Measurements from ENCODE around the gene HEXA. TPM values are rescaled to one million over a fixed set of nuclear protein-coding genes. Genes with fewer than 3 reads are reported as not detected.

The HEXA gene
- total RNA-seq, 1 donor from 2014 or later = 49.1 TPM

DNA sequence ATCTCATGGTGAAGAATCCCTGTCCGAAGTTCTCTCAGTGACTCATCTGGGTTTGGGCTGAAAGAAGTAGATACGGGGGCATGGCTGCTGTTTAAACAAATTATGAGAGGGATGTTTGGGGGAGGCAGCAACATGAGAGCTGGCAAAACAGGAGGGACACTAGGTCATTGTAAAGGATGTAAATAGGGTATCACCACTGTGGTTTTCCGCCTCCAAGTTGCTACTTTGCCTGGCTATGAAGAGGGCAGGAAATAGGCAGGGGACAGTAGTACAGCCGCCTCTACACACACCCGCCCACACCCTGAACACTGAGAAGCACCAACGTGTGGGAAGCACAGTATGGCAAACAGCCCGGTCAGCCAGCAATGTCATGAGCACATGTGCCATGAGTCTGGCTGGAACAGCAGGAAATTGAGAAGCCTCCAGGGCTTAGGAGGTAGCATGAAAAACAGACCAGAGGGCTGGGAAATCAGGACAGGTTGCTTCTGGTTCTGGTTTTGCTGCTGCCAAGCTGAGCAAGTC, 17.1 kb downstream of the HEXA start:
- peak overlapping the region in 2 of 3 donors; percentile 3 to 8 for H3K4me3 ChIP-seq (ENCODE audit: low read length in 3 of 3)
- H3K27me3 ChIP-seq (ENCODE audit: control insufficient read depth in 3 of 3, insufficient read depth in 3 of 3, low read length in 3 of 3) = no peaks in the 10 kb centered on the region
- peak overlapping the region in 2 of 3 donors; percentile 46 to 55 for H3K9ac ChIP-seq (ENCODE audit: low read depth in 1 of 3, low read length in 3 of 3)
- H3K27ac ChIP-seq (ENCODE audit: low read depth, low read length) = peak overlapping the region; percentile 74
- H3K4me1 ChIP-seq (ENCODE audit: control insufficient read depth in 3 of 3, insufficient read depth in 3 of 3, low read length in 3 of 3) = peaks cover 18 to 19% (median 19%) of the 10 kb centered on the region in 3 donors
- peaks cover 19 to 34% (median 29%) of the 10 kb centered on the region in 3 donors for H3K36me3 ChIP-seq (ENCODE audit: control insufficient read depth in 3 of 3, insufficient read depth in 3 of 3, low read length in 3 of 3)
- H3K9me3 ChIP-seq (ENCODE audit: control insufficient read depth in 3 of 3, low read length in 3 of 3) = no peaks in the 10 kb centered on the region

DNA sequence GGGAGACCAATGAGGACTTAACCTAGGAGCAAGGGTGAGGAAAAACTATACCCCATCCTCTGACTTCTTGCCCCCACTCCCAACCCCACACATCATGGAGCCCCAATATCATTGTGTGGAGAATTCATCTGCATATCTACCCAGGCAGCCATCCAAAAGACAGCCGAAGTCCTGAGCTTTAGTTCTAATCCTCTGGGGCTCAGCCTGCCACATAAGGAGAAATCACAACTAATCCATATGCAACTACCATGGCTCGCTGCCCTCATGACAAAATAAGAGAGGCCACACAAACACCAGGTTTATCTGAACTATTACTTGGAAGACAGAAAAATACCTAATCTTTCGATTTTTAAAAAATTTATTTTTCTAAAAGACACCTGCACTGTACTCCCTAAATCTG, 17.7 kb downstream of the HEXA start:
- H3K27ac ChIP-seq (ENCODE audit: low read depth, low read length) = peak overlapping the region; percentile 74
- peaks cover 18 to 19% (median 19%) of the 10 kb centered on the region in 3 donors for H3K4me1 ChIP-seq (ENCODE audit: control insufficient read depth in 3 of 3, insufficient read depth in 3 of 3, low read length in 3 of 3)
- peaks cover 22 to 36% (median 35%) of the 10 kb centered on the region in 3 donors for H3K36me3 ChIP-seq (ENCODE audit: control insufficient read depth in 3 of 3, insufficient read depth in 3 of 3, low read length in 3 of 3)
- no peaks in the 10 kb centered on the region for H3K27me3 ChIP-seq (ENCODE audit: control insufficient read depth in 3 of 3, insufficient read depth in 3 of 3, low read length in 3 of 3)
- H3K9me3 ChIP-seq (ENCODE audit: control insufficient read depth in 3 of 3, low read length in 3 of 3) = no peaks in the 10 kb centered on the region
- peak overlapping the region in 1 of 3 donors; percentile 3 for H3K4me3 ChIP-seq (ENCODE audit: low read length in 3 of 3)
- H3K9ac ChIP-seq (ENCODE audit: low read depth in 1 of 3, low read length in 3 of 3) = no peak overlapping the region

DNA sequence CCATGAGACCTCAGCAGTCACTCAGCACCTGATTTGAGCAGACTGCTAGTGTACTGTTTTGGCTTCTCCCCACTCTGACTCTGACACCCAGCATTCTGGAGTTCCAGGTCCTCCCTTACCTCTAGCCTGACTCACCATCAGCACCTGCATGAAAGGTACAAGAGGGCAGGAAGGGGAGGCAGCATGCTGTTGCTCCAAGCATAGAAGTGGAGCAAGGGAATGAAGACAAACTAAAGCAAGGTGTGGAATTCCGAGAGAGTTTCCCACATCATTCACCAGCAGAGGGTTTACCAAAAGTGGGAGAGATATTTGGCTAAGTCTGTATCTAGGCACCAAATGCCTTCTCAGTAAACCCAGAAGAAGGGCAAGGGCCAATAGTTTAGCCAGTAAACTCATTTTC, 21.3 kb downstream of the HEXA start:
- H3K36me3 ChIP-seq (ENCODE audit: control insufficient read depth in 3 of 3, insufficient read depth in 3 of 3, low read length in 3 of 3) = peaks cover 43 to 67% (median 63%) of the 10 kb centered on the region in 3 donors

DNA sequence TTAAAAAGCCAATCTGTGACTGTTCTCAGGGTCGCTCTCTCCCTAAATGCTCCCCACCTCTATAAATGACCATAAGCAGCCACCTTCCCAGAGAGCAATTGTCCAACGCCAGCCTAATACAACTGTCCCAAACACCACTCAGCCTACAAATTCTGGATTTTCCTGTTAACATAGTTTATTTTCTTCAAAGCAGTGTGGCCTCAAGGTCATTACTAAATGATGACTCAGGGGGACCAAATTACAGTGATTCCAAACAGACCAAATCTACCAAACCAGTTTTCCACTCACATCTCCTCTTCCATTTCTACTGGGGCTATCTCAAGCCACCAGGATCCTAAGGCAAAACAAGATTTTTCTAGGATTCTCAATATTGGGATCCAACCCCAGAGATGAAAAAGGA, 22.5 kb downstream of the HEXA start:
- Histone ChIP-seq H3K4me3 (ENCODE audit: low read length in 3 of 3) (no peak overlapping the region), H3K4me1 (ENCODE audit: control insufficient read depth in 3 of 3, insufficient read depth in 3 of 3, low read length in 3 of 3) (peaks cover 7 to 8% (median 7%) of the 10 kb centered on the region in 3 donors), H3K9me3 (ENCODE audit: control insufficient read depth in 3 of 3, low read length in 3 of 3) (no peaks in the 10 kb centered on the region), H3K36me3 (ENCODE audit: control insufficient read depth in 3 of 3, insufficient read depth in 3 of 3, low read length in 3 of 3) (peaks cover 53 to 80% (median 74%) of the 10 kb centered on the region in 3 donors), H3K27me3 (ENCODE audit: control insufficient read depth in 3 of 3, insufficient read depth in 3 of 3, low read length in 3 of 3) (no peaks in the 10 kb centered on the region), H3K9ac (ENCODE audit: low read depth in 1 of 3, low read length in 3 of 3) (no peak overlapping the region), H3K27ac (ENCODE audit: low read depth, low read length) (no peak overlapping the region)

More for the DNA sequence above, 21.3 kb downstream of the HEXA start:
- Histone ChIP-seq H3K4me3 (ENCODE audit: low read length in 3 of 3) (no peak overlapping the region), H3K27me3 (ENCODE audit: control insufficient read depth in 3 of 3, insufficient read depth in 3 of 3, low read length in 3 of 3) (no peaks in the 10 kb centered on the region), H3K9me3 (ENCODE audit: control insufficient read depth in 3 of 3, low read length in 3 of 3) (no peaks in the 10 kb centered on the region), H3K27ac (ENCODE audit: low read depth, low read length) (no peak overlapping the region), H3K9ac (ENCODE audit: low read depth in 1 of 3, low read length in 3 of 3) (no peak overlapping the region), H3K4me1 (ENCODE audit: control insufficient read depth in 3 of 3, insufficient read depth in 3 of 3, low read length in 3 of 3) (peaks cover 18 to 19% (median 19%) of the 10 kb centered on the region in 3 donors)

DNA sequence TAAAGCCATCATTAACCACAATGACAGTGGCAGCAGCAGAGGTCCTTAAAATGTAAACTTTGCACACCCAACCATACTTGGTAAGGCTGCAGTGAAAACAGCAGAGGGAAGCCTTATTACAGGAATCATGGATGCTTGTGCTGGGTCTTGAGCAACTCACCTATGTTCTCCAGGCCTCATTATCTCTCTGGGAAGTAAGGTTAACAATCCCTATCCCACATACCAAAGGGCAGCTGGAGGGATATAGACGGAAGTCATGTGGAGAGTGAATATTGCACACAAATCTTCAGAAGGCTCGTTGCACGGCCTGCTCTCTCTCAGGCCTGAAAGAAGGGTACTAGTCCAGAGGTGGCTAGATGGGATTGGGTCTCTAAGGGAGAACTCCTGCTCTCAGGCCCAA, 30.0 kb downstream of the HEXA start:
- Histone ChIP-seq H3K9me3 (ENCODE audit: control insufficient read depth in 3 of 3, low read length in 3 of 3) (no peaks in the 10 kb centered on the region), H3K36me3 (ENCODE audit: control insufficient read depth in 3 of 3, insufficient read depth in 3 of 3, low read length in 3 of 3) (peaks cover 60 to 78% (median 78%) of the 10 kb centered on the region in 3 donors), H3K9ac (ENCODE audit: low read depth in 1 of 3, low read length in 3 of 3) (no peak overlapping the region), H3K27ac (ENCODE audit: low read depth, low read length) (no peak overlapping the region), H3K4me3 (ENCODE audit: low read length in 3 of 3) (no peak overlapping the region), H3K4me1 (ENCODE audit: control insufficient read depth in 3 of 3, insufficient read depth in 3 of 3, low read length in 3 of 3) (no peaks in the 10 kb centered on the region), H3K27me3 (ENCODE audit: control insufficient read depth in 3 of 3, insufficient read depth in 3 of 3, low read length in 3 of 3) (no peaks in the 10 kb centered on the region)

DNA sequence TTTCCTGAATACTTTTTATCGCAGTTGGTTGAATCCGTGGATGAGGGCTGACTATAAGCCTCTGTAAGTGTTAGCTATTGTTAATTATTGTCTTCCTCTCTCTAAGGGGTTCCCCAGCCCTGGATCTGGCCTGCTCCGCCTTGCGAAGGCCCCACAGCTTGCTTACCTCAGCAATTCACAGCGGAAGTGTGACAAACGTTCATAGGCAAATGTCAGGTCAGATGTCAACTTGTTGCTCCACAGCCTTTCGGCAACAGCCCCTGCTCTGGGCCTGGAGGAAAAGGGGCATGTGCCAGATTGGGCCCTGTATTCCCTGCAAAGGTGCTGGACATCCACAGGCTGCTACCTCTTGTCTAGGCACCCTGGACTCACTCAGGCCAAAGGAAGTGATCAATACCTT, 30.5 kb downstream of the HEXA start:
- Histone ChIP-seq H3K9me3 (ENCODE audit: control insufficient read depth in 3 of 3, low read length in 3 of 3) (no peaks in the 10 kb centered on the region), H3K4me3 (ENCODE audit: low read length in 3 of 3) (no peak overlapping the region), H3K9ac (ENCODE audit: low read depth in 1 of 3, low read length in 3 of 3) (no peak overlapping the region), H3K4me1 (ENCODE audit: control insufficient read depth in 3 of 3, insufficient read depth in 3 of 3, low read length in 3 of 3) (no peaks in the 10 kb centered on the region), H3K36me3 (ENCODE audit: control insufficient read depth in 3 of 3, insufficient read depth in 3 of 3, low read length in 3 of 3) (peaks cover 55 to 73% (median 73%) of the 10 kb centered on the region in 3 donors), H3K27me3 (ENCODE audit: control insufficient read depth in 3 of 3, insufficient read depth in 3 of 3, low read length in 3 of 3) (no peaks in the 10 kb centered on the region), H3K27ac (ENCODE audit: low read depth, low read length) (no peak overlapping the region)

DNA sequence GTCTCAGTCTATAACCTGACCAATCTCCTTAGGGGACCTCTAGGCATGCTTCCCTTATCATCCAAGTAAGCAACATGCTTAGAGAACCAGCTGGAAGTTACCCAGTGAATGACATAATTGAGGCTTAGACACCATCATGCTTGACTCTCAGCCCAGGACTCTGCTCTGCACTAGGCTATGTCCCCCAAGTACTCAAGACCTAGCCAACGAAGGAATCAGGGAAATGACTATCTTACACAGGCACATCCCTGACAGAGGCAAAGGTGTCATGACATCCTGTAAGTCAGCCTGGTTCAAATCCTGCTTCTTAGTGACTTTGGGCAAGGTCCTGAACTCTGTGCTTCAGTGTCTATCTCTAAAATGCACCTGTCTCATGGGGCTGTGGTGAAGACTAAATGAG, 31.2 kb downstream of the HEXA start:
- no peak overlapping the region for H3K27ac ChIP-seq (ENCODE audit: low read depth, low read length)
- H3K27me3 ChIP-seq (ENCODE audit: control insufficient read depth in 3 of 3, insufficient read depth in 3 of 3, low read length in 3 of 3) = no peaks in the 10 kb centered on the region
- H3K9me3 ChIP-seq (ENCODE audit: control insufficient read depth in 3 of 3, low read length in 3 of 3) = no peaks in the 10 kb centered on the region
- H3K36me3 ChIP-seq (ENCODE audit: control insufficient read depth in 3 of 3, insufficient read depth in 3 of 3, low read length in 3 of 3) = peaks cover 50 to 69% (median 69%) of the 10 kb centered on the region in 3 donors
- no peaks in the 10 kb centered on the region for H3K4me1 ChIP-seq (ENCODE audit: control insufficient read depth in 3 of 3, insufficient read depth in 3 of 3, low read length in 3 of 3)
- no peak overlapping the region for H3K4me3 ChIP-seq (ENCODE audit: low read length in 3 of 3)
- no peak overlapping the region for H3K9ac ChIP-seq (ENCODE audit: low read depth in 1 of 3, low read length in 3 of 3)

DNA sequence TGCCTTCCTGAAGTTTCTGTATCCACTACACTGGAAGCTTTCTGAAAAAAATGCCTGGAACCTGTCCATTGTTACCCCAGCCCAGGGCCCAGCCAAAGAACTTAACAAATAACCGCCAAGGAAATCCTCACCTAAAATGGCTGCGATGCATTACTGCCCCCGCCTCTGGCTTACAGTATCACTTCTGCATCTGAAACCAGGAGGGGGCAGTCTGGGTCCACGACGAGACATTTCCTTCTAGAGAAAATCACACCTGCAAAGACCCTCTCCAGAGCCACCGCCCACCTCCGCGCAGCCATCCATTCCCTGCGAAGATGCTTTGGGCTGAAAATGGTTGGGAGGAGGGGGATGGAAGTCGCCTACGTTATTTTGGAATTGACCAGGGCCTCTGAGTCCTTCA, 33.4 kb downstream of the HEXA start:
- H3K36me3 ChIP-seq (ENCODE audit: control insufficient read depth in 3 of 3, insufficient read depth in 3 of 3, low read length in 3 of 3) = peaks cover 41 to 63% (median 52%) of the 10 kb centered on the region in 3 donors
- no peak overlapping the region for H3K9ac ChIP-seq (ENCODE audit: low read depth in 1 of 3, low read length in 3 of 3)
- H3K4me1 ChIP-seq (ENCODE audit: control insufficient read depth in 3 of 3, insufficient read depth in 3 of 3, low read length in 3 of 3) = no peaks in the 10 kb centered on the region
- no peak overlapping the region for H3K27ac ChIP-seq (ENCODE audit: low read depth, low read length)
- H3K4me3 ChIP-seq (ENCODE audit: low read length in 3 of 3) = no peak overlapping the region
- H3K27me3 ChIP-seq (ENCODE audit: control insufficient read depth in 3 of 3, insufficient read depth in 3 of 3, low read length in 3 of 3) = no peaks in the 10 kb centered on the region
- no peaks in the 10 kb centered on the region for H3K9me3 ChIP-seq (ENCODE audit: control insufficient read depth in 3 of 3, low read length in 3 of 3)

DNA sequence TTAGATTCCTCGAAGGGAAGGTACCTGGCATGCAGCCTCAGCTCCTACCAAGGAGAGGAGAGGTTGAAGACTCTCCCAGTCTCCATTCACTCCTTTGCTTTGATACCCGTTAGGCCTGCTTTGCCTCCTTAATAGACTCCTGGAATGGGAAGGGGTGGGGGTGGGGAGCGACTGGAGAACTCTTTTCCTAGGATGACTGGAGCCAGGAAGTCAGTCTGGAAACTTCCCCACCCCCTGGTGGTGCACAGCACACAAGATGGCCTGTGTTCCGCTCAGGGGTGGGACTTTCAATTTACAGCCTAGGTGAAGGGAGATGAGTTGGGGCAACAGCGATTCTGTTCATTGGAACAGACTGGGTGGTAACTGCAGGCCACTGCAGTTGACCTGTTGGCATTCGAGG, 34.5 kb downstream of the HEXA start:
- Histone ChIP-seq H3K27ac (ENCODE audit: low read depth, low read length) (no peak overlapping the region), H3K36me3 (ENCODE audit: control insufficient read depth in 3 of 3, insufficient read depth in 3 of 3, low read length in 3 of 3) (peaks cover 33 to 54% (median 42%) of the 10 kb centered on the region in 3 donors), H3K27me3 (ENCODE audit: control insufficient read depth in 3 of 3, insufficient read depth in 3 of 3, low read length in 3 of 3) (no peaks in the 10 kb centered on the region), H3K9ac (ENCODE audit: low read depth in 1 of 3, low read length in 3 of 3) (no peak overlapping the region), H3K4me3 (ENCODE audit: low read length in 3 of 3) (no peak overlapping the region), H3K9me3 (ENCODE audit: control insufficient read depth in 3 of 3, low read length in 3 of 3) (no peaks in the 10 kb centered on the region), H3K4me1 (ENCODE audit: control insufficient read depth in 3 of 3, insufficient read depth in 3 of 3, low read length in 3 of 3) (no peaks in the 10 kb centered on the region)

DNA sequence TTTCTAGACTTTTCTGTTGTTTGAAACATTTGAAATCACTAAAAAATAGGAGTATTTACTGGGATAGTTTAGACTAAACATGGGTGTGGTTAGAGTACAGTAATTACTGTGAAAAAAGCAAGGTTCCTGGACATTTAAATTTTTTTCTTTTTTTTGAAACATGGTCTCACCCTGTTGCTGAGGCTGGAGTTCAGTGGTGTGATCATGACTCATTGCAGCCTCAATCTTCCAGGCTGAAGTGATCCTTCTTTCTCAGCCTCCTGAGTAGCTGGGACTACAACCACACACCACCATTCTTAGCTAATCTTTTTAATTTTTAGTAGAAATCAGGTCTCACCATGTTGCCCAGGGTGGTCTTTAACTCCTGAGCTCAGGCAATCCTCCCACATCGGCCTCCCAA, 35.4 kb downstream of the HEXA start:
- H3K36me3 ChIP-seq (ENCODE audit: control insufficient read depth in 3 of 3, insufficient read depth in 3 of 3, low read length in 3 of 3) = peaks cover 26 to 44% (median 32%) of the 10 kb centered on the region in 3 donors
- H3K4me1 ChIP-seq (ENCODE audit: control insufficient read depth in 3 of 3, insufficient read depth in 3 of 3, low read length in 3 of 3) = no peaks in the 10 kb centered on the region
- no peak overlapping the region for H3K9ac ChIP-seq (ENCODE audit: low read depth in 1 of 3, low read length in 3 of 3)
- no peak overlapping the region for H3K27ac ChIP-seq (ENCODE audit: low read depth, low read length)
- no peaks in the 10 kb centered on the region for H3K9me3 ChIP-seq (ENCODE audit: control insufficient read depth in 3 of 3, low read length in 3 of 3)
- H3K4me3 ChIP-seq (ENCODE audit: low read length in 3 of 3) = no peak overlapping the region
- no peaks in the 10 kb centered on the region for H3K27me3 ChIP-seq (ENCODE audit: control insufficient read depth in 3 of 3, insufficient read depth in 3 of 3, low read length in 3 of 3)
